OCI-LY1 (cell line): ENCODE results near the gene DDA1.

ENCODE experiments used
- CTCF ChIP-seq: fragments of 200-600 bp; sonication (generic), shearing (Covaris generic); IDR thresholded peaks from 2 replicates; pipeline ENCODE4 v1.5.1; 2017; ENCODE audit warnings: mild to moderate bottlenecking, antibody characterized with exemption, low read length, moderate library complexity, mixed read lengths
- EZH2 ChIP-seq: fragments of 200-600 bp; sonication (generic), shearing (Covaris generic); IDR thresholded peaks from 2 replicates; pipeline ENCODE4 v1.8.0; 2017; ENCODE audit warnings: borderline replicate concordance, mixed run types, mild to moderate bottlenecking, antibody characterized with exemption, low read length, moderate library complexity, mixed read lengths

GRCh38 chr19:17370026-17370587 is 60.7 kb downstream of the DDA1 start:
- TF ChIP-seq CTCF (no peak), EZH2 (no peak)
